HG02885 (cell line): ENCODE measurements around the gene EXOC4.

Experiments used
- ATAC-seq: cut with Tn5 transposase; IDR thresholded peaks from one replicate; pipeline ENCODE4 v1.9.1; 2021; ENCODE audit warnings: mild to moderate bottlenecking; ENCODE audit not compliant: unreplicated experiment, poor library complexity

Gene EXOC4

DNA sequence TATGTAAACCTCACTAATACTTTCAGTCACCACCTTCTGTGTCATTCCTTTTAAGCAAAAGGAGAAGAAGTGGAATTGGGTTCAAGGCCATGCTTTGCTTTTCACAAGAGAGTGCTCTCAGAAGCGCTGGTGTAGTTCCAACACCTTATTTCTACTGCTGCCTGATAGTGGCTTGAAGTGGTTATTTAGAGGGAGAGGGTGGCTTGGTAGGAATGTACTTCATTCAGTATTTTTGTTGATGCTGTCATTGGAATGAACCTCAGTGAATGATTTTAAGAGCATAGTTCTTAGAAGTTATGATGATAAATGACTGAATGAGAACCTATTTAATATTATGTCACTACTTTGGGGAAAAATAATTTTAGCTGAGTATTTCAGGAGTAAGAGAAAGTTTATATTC lies 396.7 kb downstream of the EXOC4 start:
- no peak for ATAC-seq

DNA sequence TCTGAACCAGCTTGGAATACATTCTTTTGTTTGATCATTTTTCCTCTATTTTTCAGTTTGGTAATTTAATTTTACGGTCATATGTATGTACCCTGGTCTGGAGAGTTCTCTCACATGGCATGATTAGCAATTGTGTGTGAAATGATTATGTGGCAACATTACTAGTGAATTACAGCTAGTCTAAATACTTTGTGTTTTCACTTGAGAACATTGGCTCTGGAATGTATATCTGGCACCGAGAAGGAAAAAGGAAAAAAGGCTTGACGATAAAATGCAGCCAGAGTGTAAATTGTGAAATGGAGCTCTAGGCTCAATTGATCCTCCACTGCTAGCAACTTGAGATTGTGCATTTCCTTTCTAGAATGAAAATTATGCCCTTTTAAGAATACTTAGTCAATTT lies 397.2 kb downstream of the EXOC4 start:
- no peak for ATAC-seq

DNA sequence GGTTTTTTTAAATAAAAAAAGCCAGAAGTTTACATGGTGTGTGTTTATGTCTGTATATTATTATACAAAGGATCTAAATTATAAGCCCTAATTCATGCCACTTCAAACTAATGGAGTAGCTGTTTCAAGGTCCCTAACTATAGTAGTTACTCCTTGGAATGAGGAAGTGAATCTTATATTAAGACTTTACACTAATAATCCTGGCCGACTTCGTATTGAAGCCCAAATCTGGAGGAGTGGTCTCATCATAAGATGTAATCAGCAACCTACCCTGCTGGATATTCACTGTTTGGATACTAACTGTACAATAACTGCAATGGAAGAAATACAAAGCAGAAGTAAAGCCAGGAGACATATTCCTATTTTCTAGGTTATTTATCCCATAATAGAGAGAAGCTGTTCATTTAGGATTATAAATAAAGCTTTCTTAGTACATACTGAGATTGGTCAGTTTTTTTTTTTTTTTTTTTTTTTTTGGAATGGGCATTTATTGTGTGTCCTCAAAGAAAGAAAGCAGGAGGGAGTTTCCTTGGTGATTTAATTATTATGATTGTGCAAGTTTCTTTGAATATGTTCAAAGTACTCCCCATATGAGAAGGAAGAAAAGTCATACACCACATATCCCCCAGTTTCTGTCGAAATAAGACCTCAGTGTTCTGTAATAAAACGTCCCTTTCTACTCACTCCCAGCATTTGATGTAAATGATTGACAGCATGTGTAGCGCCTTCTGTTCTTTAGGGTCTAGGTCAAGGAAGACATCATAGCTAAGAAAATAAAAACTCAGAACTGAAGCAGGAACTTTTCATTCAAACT lies 397.8 kb downstream of the EXOC4 start:
- no peak for ATAC-seq

DNA sequence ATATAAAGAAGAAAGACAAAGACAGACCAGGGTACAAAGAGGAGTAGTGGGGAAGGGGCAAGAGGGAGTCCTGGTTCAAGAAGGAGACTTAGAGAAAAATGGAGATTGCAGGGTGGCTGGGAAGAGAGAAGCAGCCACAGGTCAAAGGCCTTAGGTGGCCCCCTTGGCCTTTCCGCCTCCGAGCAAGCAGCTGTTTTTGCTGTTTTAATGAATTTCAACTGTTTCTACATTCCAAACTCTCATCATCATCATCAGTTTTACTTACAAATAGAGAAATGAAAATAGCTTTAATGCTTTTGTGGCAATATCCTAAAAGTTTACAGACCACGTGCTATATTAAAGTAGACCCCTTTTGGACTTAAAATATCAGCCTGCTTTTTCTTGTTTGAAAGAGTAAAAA lies 399.7 kb downstream of the EXOC4 start:
- ATAC-seq, result no peak

DNA sequence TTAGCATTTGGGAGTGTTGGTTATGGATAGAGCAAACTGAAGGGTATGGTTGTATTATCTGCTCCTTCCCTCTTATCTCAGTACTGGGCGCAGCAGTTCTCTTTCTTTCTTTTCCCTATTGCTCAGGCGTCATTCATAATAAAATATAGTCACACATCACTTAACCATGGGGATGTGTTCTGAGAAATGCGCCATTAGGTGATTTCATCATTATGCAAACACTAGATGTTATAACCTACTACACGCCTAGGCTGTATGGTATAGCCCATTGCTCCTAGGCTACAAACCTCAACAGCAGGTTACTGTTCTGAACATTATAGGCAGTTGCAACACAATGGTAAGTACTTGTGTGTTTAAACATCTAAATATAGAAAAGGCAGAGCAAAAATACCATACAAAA lies 401.7 kb downstream of the EXOC4 start:
- ATAC-seq, result no peak

DNA sequence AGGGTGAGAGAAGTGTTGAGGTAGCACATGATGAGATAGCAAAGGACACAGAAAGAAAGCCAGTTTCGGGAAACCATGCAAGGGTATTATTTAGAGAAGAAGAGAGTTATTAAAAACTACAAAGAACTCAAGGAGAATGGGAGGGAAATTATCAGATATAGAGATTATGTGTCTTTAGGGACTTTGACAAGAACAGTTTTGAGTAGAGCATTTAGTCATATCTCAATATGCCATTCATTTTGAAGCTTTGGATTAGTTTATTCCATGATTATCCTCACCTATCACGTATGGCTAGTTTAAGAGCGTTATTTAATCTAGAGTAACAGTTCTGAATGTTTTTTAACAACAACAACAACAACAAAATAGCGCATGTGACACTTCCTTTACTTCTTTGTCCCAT lies 409.4 kb downstream of the EXOC4 start:
- ATAC-seq, result no peak

DNA sequence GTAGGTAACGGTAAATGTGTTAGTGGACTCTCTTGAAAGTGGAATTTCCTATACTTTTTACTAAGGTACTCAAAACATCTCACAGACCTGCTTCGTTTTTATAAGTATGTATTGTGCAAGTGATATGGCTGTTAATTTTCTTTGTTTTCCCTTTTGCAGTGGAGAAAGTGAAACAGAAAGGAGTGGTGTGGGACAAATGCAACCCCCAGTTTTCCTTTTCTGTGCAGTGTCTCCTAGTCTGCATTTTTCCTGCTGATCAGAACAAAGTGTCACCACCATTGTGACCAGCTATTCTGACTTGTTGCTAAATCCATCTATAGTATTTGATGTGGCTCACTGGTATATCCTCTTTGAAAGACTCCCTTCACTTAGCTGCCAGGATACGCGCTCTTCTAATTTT lies 410.0 kb downstream of the EXOC4 start:
- ATAC-seq, result no peak

DNA sequence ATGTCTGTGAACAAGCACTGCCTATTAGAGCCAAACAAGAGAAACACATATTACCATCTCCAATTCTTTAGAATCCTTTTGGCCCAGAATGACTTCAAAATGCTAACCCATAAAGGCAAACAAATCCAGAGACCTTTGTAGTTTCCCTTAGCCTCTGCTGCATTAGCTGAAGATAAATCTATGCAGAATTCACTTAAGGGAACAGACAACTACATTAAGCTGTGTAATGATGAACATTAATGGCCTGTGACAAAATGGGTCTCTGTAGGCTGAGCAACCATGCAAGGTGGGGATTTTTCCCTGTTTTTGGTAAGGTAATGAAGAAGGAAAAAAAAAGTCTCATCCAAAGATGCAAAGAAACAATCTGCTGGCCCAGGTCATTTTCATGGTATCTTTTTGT lies 411.6 kb downstream of the EXOC4 start:
- no peak for ATAC-seq

DNA sequence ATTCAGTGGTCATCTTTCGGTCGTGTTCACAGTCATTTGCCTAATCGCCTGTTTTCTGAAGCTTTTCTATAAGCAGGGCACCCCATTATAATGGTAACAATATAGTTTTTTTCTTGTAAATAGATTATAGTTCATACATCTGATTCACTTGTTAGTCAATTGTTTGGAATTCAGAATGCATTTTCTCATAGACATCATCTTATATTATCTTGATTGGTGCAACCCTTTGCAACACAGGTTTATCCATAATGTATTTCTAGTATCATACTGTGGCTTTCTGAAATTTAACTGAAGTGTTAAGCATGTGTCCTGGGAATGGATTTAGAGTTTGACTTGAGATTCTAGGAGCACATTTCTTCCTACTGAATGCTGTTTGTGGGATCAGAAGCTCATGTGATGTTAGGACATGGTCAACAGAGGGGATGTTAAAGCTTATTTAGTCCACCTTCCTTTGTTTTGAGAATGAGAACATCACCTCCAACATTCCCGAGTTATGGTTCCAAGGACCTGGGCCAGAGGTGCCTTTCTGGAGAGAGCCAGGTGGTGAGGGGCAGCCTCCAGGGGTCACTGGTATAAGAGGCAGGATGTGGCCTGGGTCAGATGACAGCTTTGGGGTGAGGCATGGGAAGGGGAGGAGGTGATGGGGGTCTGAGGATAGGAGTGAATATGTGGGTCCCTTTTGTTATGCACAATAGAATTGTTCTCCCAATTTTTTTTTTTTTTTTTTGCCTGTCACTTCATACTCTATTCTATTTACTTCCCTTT lies 415.6 kb downstream of the EXOC4 start:
- no peak for ATAC-seq

DNA sequence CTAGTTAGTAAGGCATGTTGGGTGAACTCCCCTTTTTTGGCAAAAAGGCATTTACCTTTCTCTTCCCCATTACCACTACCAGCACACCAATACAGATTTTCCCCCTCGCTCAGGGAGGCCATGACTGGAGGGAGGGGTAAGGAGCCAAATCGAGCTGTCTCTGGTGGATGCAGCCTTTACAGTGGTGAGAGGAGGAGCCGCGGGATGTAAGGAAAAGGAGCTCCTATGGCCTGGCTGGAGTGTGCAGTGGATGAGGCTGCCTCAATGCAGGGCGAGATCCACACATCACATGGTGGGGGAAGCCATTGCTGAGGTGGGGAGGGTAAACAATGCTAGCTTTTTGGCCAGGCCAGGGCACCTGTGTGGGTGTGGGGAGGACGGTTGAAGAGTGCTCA lies 416.2 kb downstream of the EXOC4 start:
- no peak for ATAC-seq

DNA sequence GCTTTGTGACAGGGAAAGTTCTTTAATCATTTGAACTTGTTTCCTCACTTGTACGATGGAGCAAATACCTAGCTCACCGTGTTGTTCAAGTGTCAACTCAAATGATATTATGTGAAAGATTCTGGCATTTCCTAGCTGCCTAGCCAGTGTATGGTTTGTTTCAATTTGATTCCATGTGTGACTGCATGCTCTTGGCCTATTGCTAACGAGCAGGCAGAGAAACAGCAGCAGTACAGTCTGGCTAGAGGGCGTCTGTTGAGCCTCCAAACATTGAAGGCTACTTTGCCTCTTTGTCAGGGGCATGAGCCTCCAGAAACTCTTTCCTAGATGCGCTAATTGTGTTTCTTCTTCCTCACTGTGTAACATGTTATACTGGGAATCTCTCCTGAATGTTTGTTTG lies 417.4 kb downstream of the EXOC4 start:
- ATAC-seq, result no peak

DNA sequence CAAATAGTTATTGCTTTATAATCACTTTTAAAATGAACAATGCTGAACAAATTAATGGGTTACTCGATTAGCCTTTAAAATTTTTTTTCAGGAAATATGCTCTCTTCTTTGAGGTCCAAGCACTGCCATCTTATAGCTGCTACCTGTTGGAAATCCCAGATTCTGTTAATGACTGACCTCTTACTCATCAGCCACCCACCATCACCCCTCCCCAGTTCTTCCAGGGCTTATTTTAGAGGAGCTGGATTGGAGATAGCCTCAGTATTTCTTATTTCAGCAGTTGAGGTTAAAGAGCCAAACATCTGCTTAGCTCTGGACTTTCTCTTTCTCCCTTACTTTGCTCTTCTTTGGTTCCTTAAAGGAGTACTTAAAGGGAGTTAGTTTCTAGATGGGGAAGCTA lies 420.0 kb downstream of the EXOC4 start:
- ATAC-seq, result no peak

DNA sequence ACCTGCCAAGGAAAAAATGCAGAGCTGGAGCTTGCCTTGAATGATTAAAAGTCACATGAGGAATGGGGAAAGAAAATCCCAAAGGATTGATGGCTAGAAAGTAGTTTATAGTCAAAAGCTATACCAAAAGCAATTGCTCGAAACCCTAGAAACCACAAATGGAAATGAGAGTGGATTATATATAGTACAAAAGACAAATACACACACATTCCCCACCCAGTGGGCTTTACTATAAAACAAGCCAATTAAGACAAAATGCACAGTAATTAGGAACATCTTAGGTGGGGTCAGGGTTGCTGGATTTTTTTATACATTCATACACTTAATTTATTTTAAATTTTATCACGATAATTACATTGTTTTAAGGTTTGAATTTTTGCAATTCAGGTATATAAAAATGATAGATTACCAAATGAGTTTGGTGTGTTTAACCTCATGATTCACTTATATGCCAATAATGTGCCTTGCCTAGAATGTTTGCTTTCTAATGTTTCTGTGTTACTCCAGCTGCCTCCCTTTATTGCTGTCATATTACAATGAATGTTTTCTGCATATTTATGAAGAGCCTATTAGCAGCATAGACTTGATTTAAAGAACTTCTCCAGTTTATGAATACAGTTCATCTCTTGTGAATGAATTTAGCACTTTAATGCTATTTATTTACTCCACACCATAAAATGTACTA lies 421.3 kb downstream of the EXOC4 start:
- ATAC-seq, result no peak

DNA sequence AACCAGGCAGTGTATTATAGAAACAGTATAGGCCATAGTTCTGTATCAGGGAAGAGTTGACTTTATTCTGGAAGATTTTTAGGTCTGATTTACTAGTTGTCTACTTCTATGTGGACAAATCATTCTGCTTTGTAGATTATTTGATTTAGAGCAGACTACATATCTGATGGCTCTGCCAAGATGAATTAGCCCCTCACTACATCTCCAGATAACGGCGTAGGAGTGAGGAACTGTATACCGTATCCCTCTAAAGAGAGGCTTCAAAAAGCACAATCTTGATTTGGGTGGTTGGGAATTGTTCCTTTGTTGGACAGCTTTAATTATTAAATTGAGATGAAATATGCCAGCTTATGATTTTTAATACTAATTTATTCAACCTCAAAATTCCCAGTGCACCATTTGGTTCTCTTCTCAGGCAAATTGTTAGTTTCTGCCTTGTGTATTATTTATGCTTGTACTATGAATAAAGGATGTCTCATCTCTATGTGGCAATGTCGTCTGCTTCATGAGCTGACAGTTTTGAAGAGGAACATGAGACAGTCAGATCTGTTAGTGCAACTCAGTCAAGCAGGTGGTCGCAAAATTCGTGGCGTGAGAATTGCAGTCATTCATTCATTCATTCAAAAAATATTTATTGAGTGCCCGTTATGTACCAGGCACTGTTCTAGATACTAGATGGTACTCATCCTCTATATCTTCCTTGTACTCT lies 422.8 kb downstream of the EXOC4 start:
- ATAC-seq, result no peak

DNA sequence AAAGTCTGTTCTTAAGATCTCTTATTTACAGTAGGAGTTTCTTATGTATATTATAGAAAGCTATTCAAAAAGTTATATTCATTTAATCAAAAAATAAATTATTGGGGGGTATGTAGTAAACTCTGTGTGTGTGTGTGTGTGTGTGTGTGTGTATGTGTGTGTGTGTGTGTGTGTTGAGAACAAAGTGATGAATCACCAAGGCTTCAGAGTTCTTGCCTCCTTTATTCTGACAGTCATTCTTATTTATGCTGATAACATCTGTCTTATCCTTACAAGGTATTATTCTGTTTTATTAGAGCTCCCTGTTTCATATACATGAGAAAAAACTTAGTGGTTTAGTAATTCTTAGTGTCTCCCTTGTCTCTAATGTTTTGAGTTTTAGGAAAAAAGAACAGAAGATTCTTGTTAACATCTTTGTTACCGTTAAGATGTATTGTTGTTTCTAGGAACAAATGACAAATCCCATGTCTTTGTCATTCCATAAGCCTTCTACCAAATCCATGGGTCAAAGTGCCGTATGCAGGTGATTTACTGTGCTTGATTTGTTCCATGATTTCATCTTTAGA lies 424.0 kb downstream of the EXOC4 start:
- ATAC-seq, result no peak

DNA sequence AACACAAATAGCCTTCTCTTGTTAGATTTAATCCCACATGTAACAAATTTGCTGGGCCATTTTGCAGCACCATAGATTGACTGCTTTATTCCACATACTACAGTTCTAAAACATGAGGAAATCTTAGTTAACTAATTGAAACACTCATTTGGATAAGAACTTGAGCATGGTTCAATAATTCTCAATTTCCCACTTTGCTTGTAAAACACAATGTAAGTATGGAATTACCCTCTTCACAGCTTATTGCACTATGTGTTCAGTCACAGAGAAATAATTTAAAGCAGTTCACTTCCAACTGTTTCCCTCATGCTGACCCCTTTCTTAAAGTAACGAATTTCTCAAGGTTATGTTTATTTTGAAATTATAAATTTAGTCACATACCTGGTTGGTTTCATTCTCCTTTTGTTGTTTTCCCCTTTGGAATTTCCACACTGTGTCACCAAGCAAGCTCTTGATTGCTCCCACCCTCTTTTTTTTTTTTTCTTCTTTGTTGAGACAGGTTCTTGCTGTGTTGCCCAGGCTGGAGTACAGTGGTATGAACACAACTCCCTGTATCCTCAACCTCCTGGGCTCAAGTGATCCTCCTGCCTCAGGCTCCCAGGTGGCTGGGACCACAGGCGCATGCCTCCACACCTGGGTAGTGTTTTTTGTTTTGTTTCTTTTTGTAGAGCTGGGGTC lies 425.4 kb downstream of the EXOC4 start:
- no peak for ATAC-seq

DNA sequence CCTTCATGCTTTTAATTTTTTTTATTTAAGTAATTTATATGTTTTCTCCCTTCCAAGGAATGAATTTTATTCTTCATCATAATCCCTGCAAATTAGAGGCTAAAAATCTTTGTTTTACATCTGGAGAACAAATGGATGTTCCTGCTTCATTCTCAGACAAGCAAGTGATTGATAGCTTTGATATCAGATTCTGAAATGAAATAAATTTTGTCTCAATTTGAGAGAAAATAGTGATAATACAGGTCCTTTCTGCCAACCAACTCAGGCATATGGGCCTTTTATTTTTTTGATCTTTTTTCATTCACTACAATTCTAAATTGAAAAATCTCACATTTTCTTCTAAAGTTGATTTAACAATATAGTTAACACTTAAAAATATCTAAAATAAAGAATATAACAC lies 427.1 kb downstream of the EXOC4 start:
- ATAC-seq, result no peak

DNA sequence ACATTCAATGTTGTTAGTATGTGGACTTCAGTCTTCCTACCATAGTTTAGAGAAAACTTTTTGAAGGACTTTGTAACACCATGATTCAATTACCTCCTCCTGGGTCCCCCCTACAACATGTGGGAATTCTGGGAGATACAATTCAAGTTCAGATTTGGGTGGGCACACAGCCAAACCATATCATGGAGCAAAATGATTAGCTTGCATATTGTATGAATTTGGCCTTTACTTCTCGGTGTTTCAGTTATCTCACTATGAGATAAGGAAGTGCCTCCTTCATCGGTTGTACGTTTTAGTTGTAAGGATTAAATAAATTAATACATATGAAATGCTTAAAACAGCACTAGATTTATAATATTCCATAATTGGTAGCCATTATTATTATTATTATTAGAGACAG lies 428.7 kb downstream of the EXOC4 start:
- no peak for ATAC-seq

DNA sequence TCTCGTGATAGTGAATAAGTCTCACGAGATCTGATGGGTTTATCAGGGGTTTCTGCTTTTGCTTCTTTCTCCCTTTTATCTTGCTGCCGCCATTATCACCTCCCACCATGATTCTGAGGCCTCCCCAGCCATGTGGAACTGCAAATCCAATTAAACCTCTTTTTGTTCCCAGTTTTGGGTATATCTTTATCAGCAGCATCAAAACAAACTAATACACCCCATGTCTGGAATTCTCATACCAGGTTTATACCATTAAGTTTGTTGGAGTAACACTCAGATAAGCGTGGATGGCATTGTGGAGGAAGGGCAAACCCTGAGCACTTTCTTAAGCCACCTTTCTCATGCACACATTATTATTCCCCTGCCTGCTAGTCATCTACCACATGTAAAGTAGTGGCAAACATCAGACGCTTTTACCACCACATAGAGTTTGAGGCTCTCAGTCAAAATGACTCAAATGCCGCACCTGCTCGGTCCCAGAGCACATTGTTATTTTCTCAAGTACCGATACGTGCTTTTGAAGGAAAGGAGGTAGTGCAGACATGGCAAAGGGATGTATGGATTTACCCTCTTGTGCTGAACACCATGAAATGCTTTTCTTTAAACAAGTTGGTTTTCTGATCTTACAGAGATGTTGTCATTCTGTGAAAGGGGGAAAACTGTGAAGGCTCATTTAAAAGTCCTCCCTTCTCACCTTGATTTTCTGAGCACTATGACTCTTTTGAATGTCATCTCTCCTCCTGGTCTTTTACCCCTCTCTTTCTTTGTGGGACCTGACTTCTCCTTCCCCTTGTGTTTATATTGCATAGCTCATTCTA lies 429.7 kb downstream of the EXOC4 start:
- ATAC-seq, result no peak
